Measurements from ENCODE around the gene MED1. TPM values are rescaled to one million over a fixed set of nuclear protein-coding genes. Genes with fewer than 3 reads are reported as not detected.

Gene MED1
- total RNA-seq, 1 donor from 2014 or later, result 39.2 TPM

- peaks cover 5% of the 10 kb centered on the region for H3K36me3 Mint-ChIP-seq (ENCODE audit: low read depth)
- H3K27me3 Mint-ChIP-seq (ENCODE audit: low read depth), result no peaks in the 10 kb centered on the region
- H3K27ac Mint-ChIP-seq (ENCODE audit: unreplicated experiment), result peak overlapping the region; percentile 99
- no peaks in the 10 kb centered on the region for H3K9me3 Mint-ChIP-seq (ENCODE audit: low read depth)
- H3K4me3 Mint-ChIP-seq (ENCODE audit: unreplicated experiment), result peak overlapping the region; percentile 92
- H3K4me1 Mint-ChIP-seq (ENCODE audit: low read depth), result peaks cover 45% of the 10 kb centered on the region
- TF ChIP-seq CTCF (IDR thresholded peaks at IDR 0.05), result no peak
- peak; percentile 83 for DNase-seq (ENCODE audit: low spot score)
Measured at GRCh38 chr17:39462631-39463375, 11.7 kb upstream of the MED1 start.

GRCh38 chr17:39461926-39462569, 11.0 kb upstream of the MED1 start:
- Mint-ChIP-seq H3K36me3 (ENCODE audit: low read depth) (peaks cover 5% of the 10 kb centered on the region), H3K27me3 (ENCODE audit: low read depth) (no peaks in the 10 kb centered on the region), H3K4me1 (ENCODE audit: low read depth) (peaks cover 39% of the 10 kb centered on the region), H3K27ac (ENCODE audit: unreplicated experiment) (peak overlapping the region; percentile 99), H3K4me3 (ENCODE audit: unreplicated experiment) (peak overlapping the region; percentile 92), H3K9me3 (ENCODE audit: low read depth) (no peaks in the 10 kb centered on the region)
- no peak for TF ChIP-seq CTCF (IDR thresholded peaks at IDR 0.05)
- DNase-seq (ENCODE audit: low spot score), result peak; percentile 52

- no peak for TF ChIP-seq CTCF (IDR thresholded peaks at IDR 0.05)
- peaks cover 36% of the 10 kb centered on the region for H3K4me1 Mint-ChIP-seq (ENCODE audit: low read depth)
- peak; percentile 94 for DNase-seq (ENCODE audit: low spot score)
- H3K36me3 Mint-ChIP-seq (ENCODE audit: low read depth), result peaks cover 3% of the 10 kb centered on the region
- peak within 1 kb of the TSS; percentile 92 for H3K4me3 Mint-ChIP-seq (ENCODE audit: unreplicated experiment)
- H3K27me3 Mint-ChIP-seq (ENCODE audit: low read depth), result no peaks in the 10 kb centered on the region
- H3K9me3 Mint-ChIP-seq (ENCODE audit: low read depth), result no peaks in the 10 kb centered on the region
- H3K27ac Mint-ChIP-seq (ENCODE audit: unreplicated experiment), result peak within 1 kb of the TSS; percentile 99
Measured at GRCh38 chr17:39461113-39461925, 10.3 kb upstream of the MED1 start, which contains the start of gene CDK12. CDK12 (plus strand) TSS chr17:39461486; CDS start chr17:39462072, 586 bp downstream.

- H3K36me3 Mint-ChIP-seq (ENCODE audit: low read depth), result peaks cover 2% of the 10 kb centered on the region
- DNase-seq (ENCODE audit: low spot score), result peak; percentile 22
- no peaks in the 10 kb centered on the region for H3K27me3 Mint-ChIP-seq (ENCODE audit: low read depth)
- H3K9me3 Mint-ChIP-seq (ENCODE audit: low read depth), result no peaks in the 10 kb centered on the region
- H3K27ac Mint-ChIP-seq (ENCODE audit: unreplicated experiment), result no peak overlapping the region
- H3K4me3 Mint-ChIP-seq (ENCODE audit: unreplicated experiment), result no peak overlapping the region
- H3K4me1 Mint-ChIP-seq (ENCODE audit: low read depth), result peaks cover 10% of the 10 kb centered on the region
- no peak for TF ChIP-seq CTCF (IDR thresholded peaks at IDR 0.05)
Measured at GRCh38 chr17:39455919-39456318, 4.9 kb upstream of the MED1 start.

- Mint-ChIP-seq H3K27ac (ENCODE audit: unreplicated experiment) (peak overlapping the region; percentile 98), H3K4me1 (ENCODE audit: low read depth) (peaks cover 15% of the 10 kb centered on the region), H3K36me3 (ENCODE audit: low read depth) (peaks cover 5% of the 10 kb centered on the region), H3K9me3 (ENCODE audit: low read depth) (no peaks in the 10 kb centered on the region), H3K27me3 (ENCODE audit: low read depth) (no peaks in the 10 kb centered on the region), H3K4me3 (ENCODE audit: unreplicated experiment) (peak overlapping the region; percentile 97)
- TF ChIP-seq CTCF (IDR thresholded peaks at IDR 0.05), result no peak
- peak; percentile 29 for DNase-seq (ENCODE audit: low spot score)
Measured at GRCh38 chr17:39450051-39450450, 1.0 kb downstream of the MED1 start.
